Dedifferentiated amniotic fluid mesenchymal stem cell (primary cell): ENCODE measurements around the gene RAB10.
"Not testable (repeated sequence)": the region's sequence is repeated elsewhere in the genome, so short reads cannot be mapped to it uniquely, and the experiment has no call there.

Source experiments
- DNase-seq: peaks from one replicate; pipeline ENCODE4 v3.0.0-alpha.2; 2016; ENCODE audit errors: extremely low spot score

RAB10 gene

DNA sequence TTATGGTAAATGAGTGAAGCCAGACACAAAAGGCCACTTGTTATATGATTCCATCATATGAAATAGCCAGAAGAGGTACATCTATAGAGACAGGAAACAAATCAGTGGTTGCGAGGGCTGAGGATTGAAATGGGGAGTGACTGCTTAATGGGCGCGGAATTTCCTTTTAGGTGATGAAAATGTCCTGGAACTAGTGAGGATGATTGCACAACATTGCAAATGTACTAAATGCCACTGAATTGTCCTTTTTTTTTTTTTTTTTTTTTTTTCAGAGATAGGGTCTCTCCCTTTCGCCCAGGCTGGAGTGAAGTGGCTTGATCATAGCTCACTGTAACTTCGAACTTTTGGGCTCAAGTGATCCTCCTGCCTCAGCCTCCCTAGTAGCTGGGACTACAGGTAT lies 123.7 kb downstream of the RAB10 start:
- DNase-seq, result no peak

DNA sequence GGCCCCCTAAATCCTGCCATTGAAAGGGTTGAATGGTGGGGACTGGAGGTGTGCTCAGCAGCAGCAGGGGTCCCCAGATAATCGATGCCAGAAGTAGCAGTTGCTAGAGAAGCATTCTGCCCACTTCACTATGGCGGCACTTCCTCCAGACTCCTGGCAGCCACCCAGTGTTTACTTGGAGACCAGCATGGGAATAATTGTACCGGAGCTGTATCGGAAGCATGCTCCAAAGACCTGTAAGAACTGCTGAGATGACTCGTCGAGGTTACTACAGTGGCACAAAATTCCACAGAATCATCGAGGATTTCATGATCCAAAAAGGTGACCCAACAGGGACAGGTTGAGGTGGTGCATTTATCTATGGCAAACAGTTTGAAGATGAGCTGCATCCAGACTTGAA lies 128.0 kb downstream of the RAB10 start:
- DNase-seq, result no peak

- no peak for DNase-seq
Observed at GRCh38 chr2:26162963-26163362, 129.1 kb downstream of the RAB10 start.

DNA sequence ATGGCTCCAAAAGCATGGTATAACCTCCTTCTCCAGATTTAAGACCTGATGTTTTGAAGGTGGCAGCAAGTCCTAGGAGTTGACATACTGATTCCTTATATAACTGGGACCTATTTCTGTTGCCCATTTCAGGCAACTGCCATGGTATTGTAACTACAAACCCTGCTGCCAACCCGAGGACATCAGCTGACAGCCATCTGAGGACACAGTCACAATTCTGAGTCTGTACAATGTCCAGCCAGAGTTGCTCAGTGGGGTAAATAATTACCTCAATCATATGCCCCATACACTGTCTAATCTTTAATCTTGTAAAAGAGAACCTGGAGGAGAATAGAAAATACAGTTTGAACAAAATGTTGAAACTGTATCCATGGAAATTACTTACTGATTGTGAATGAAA lies 130.3 kb downstream of the RAB10 start:
- no peak for DNase-seq

DNA sequence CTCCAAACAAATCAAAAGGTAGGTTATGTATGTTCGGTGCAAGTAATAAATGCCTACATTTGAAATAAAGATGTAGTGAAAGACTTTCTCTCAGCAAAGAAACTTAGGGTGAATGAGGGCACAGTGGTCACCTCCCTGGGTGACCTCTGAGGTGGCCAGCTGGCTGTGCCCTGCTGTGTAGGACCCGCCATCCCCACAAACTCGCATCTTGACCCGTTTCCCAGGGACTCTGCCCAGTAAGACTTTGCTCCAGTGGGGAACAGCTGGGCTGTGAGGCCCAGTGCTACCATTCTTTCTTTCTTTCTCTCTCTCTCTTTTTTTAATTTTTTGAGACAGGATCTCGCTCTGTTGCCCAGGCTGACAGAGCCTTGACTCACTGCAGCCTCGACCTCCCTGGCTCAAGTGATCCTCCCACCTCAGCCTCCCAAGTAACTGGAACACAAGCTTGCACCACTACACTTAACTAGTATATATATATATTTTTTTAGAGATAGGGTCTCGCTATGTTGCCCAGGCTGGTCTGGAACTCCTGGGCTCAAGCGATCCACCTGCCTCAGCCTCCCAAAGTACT lies 130.8 kb downstream of the RAB10 start:
- DNase-seq, result no peak

- no peak for DNase-seq
Observed at GRCh38 chr2:26165403-26165802, 131.5 kb downstream of the RAB10 start.

DNA sequence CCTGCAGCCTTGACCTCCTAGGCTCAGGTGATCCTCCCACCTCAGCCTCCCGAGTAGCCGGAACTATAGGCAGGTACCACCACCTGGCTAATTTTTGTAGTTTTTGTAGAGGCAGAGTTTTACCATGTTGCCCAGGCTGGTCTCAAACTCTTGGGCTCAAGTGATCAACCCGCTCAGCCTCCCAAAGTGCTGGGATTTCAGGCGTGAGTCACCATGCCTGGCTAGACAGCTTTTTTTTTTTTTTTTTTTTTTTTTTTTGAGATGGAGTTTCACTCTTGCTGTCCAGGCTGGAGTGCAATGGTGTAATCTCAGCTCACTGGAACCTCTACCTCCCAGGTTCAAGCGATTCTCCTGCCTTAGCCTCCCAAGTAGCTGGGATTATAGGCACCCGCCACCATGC lies 132.7 kb downstream of the RAB10 start:
- not testable (repeated sequence) for DNase-seq

DNA sequence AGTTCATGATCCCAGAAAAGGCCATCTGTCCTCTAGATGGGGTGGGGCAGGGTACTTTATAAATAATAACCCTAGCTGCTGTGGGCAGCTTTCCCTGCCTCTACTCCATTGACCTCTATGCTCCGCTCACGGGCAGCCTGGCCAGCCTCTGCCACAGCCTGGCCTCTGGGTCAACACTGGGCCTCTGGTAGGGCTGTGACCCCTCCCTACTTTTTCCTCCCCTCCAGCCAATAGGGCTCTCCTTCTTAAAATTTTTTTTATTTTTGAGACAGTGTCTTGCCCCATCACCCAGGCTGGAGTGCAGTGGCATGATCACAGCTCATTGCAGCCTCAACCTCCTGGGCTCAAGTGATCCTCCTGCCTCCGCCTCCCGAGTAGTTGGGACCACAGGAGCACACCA lies 134.9 kb downstream of the RAB10 start:
- DNase-seq, result no peak

DNA sequence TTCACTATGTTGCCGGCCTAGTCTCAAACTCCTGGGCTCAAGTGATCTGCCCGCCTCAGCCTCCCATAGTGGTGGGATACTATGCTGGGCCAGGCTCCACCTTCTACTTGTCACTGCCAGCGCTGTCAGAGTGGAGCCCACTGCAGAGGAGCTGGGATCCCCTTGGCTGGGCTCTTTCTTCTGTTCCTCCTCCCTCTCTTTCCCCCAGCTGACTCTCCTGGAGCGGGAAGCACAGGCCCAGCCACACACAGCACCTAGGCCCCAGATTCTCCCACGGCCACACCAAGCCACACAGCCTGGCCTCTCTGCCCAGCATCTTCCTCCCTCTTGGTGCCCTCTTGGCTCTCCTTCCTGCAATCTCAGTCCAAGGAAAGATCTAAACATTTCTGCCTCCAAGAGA lies 135.3 kb downstream of the RAB10 start:
- no peak for DNase-seq

DNA sequence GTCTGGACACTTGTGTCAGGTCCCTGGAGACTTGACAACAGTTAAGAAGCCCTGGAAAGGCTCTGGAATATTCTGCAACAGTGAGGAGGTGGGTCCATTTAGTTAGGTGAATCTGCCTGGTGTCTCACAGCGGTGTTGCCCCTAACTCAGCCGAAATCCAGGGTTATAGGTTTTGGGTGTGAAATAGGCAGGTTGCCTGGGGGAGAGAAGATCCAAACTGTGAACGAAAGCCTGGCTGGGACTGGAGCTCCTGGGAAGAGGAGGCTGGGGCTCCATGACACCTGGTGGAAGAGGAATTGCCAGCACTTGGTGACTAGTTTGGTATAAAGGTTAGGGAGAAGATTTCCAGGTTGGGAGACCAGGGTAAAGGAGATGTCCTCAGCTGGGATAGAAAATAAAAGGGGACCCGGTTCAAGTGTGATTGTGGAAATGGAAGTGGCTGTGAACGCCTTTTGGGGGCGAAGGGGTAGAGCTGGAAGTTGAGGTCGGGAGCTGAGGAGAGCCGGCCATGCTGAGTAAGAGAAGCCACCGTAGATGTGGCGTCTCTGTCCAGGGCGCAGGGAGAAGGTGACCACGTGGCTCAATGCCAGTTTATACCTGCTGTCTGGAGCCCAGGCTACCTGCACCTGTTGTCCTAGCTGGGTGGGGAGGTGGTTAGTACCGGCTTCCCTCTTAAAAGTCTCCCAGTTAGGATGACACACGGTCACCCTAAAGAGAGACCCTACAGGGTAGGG lies 136.0 kb downstream of the RAB10 start:
- DNase-seq, result no peak

DNA sequence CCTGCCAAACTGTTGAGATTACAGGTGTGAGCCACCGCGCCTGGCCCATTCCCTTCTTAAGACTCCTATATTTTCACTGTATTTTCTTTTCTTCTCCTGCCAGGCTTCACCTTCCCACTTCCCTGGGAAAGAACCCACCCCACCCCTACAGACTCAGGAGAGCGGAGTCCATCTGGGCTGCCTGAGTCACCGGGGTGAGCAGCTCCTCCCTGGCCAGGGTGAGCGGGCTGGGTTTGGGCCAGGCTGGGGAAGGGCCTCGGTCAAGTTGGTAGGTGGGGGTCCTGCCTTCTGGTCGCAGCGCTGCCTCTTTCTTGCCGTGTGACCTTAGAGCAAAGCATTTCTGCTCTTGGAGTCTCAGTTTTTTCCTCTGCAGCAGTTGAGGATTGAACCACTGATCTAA lies 136.9 kb downstream of the RAB10 start:
- DNase-seq, result no peak

DNA sequence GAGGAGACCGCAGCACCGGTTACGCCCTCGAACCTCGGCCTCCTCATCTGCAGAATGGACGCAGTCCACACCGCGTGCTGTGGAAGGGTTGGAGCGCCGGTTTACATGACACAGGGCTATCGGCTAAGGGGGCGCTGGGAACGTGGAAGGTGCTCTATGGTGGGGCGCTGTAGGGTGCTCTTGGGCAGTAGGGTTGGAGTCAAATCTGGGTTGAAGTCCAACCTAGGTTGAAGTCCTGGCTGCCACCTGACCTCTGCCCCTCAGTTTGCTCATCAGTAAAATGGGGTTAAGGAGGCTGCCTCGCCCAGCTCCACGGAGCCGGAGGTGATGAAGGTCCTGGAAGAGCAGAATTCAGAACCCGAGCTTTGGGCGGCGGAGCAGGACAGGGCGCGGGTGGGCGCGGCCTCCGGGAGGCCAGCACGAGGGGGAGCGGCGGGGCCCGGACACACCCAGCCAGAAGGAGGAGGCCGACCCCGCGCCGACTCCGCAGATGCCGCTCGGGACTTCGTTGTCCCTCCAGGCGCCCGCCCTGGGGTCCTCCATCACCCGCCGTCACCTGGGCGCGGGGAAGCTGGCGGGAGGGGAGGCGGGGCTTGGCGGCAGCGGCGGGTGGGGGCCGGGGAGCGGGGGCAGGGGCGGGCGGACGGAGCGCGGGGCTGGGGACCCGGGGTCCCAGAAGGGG lies 138.4 kb downstream of the RAB10 start:
- DNase-seq, result no peak

GRCh38 chr2:26172871-26173775 lies 139.2 kb downstream of the RAB10 start, which contains the start of gene GAREM2:
Gene GAREM2 (plus strand): TSS chr2:26173088. CDS start chr2:26173221, 133 bp downstream.
- DNase-seq, result no peak

DNA sequence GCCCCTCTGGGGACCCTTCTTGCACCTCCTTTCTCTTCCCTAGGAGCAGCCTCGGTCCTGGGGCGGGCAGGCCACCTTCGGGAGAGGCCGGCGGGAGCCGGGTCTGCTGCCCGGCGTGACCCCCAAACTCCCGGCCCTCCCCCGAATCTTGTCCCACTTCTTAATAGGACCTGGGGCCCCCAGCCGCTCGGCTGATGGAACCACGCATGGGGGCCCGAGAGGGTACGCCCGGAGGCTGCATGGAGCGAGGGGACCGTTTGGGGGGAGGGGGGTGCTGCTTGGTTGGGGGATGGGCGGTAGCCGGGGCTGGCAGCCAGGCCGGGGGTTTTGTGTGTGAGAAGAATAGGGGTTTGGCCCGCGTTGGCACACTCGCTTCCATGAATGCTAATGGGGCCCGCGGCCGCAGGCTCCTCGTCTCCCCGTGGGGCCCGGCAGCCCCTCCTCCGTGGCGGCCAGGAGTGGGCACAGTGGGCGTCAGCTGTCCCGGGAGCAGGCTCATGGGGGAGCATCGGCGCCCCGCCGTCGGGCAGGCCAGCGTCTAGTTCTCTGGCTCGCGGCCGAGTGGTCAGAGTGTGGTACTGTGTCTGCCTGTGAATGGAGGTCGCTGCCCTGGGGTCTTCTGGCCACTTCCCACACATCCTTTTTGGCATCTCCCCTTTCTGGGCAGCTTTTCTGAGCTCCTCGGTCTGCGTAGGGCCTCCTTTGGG lies 140.0 kb downstream of the RAB10 start:
- no peak for DNase-seq

- DNase-seq, result no peak
Observed at GRCh38 chr2:26174691-26175465, 141.0 kb downstream of the RAB10 start.

DNA sequence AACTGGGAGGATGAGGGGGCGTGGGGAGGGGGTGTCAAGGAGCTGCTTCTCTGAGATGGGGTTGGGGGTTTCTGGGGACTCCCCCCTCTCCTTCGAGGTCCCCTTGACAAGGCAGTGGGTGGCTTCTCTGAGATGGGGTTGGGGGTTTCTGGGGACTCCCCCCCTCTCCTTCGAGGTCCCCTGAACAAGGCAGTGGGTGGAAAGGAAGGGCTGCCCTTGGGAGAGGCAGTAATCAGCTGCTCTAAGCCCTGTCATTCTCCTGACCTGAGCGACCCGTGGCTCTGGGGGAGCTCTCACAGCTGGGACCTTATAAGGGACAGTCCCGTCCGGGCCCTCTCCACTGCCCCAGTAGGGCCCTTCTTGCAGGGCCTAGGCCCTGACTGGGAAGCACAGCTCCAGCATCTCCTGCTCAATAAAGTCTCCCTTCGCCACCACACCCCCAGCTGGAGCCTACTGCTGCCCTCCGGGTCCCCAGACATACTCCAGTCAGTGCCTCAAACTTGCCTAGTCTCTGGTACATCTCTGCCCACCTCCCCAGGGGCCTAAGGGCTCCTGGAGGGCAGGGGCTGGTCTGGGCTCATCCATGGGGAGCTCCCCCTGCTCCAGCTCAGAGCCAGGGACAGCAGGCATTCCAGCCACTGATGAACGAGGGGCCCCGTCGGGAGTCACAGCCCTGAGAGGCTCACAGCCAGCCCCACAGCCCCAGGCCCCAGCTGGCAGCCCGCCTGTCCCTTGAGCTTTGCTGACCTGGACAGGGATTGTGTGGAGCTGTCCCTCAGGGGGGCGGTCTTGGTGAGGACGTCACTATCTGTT lies 141.8 kb downstream of the RAB10 start:
- no peak for DNase-seq

DNA sequence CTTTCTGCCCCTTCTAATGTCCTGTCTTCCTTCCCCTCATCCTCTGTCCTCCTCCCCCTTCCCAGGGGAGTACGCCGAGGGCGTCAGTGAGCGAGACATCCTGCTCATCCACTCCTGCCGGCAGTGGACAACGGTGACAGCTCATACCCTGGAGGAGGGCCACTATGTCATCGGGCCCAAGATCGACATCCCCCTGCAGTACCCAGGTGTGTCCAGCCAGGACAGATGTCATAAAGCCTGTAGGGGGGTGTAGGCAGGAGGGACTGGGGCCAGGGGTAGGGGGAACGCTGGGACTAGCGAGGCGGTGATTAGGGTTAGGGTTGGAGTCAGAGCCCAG lies 142.4 kb downstream of the RAB10 start:
- no peak for DNase-seq

DNA sequence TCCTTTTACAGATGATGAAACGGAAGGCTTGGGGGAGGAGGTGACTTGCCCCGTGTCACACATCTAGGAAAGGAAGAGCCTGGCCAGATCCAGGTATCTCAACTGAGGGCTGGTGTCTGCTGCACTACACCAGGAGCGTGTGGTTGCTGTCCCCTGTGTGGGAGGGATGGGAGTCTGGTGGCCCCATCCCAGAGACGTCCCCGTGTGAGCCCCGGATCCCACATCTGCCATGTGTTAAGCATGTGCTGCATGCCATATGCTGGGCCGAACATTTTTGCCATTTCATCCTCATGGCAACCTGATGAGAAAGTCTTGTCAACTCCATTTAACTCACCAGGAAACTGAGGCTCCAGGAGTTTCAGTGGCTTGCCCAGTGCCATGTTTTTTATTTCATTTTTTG lies 143.2 kb downstream of the RAB10 start:
- no peak for DNase-seq

DNA sequence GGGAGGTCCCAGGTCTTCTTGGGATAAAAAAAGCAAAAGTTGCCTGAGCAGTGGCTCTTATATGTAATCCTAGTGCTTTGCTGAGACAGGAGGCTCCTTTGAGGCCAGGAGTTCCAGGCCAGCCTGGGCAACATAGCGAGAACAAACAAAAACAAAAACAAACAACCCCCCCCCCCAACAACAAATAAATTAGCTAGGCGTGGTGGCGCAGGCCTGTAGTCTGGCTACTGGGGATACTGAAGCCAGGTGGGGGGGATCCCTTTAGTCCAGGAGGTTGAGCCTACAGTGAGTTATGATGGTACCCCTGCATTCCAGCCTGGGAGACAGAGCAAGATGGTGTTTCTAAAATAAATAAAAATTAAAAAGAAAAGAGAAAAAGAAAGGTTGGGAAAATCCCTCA lies 144.4 kb downstream of the RAB10 start:
- DNase-seq, result no peak
